ENCODE results near the gene SMIM35.

- TF ChIP-seq CTCF (IDR thresholded peaks at IDR 0.05) (no peak), POLR2A (IDR thresholded peaks at IDR 0.05) (no peak), EP300 (IDR thresholded peaks at IDR 0.05) (no peak)
These were observed 113.3 kb downstream of the SMIM35 start for GRCh38 chr11:117973503-117973860.
